Epithelial cell of esophagus (primary cell): Measurements from ENCODE around the gene CXorf51B.
"Not testable (repeated sequence)": the region's sequence is repeated elsewhere in the genome, so short reads cannot be mapped to it uniquely, and the experiment has no call there.

Source experiments
- DNase-seq: peaks from one replicate; pipeline ENCODE4 v3.0.0; 2010; ENCODE audit warnings: low read depth
- H3K4me3 ChIP-seq: 2 replicates; pipeline ENCODE4 v1.5.1; 2011; ENCODE audit warnings: mild to moderate bottlenecking, low read length, control low read depth
- CTCF ChIP-seq: IDR thresholded peaks from 2 replicates; pipeline ENCODE4 v1.5.1; 2011; ENCODE audit warnings: low read depth, mild to moderate bottlenecking, low read length, control low read depth, inconsistent platforms; ENCODE audit not compliant: insufficient read depth; ENCODE audit errors: missing control alignments

The CXorf51B gene

DNA sequence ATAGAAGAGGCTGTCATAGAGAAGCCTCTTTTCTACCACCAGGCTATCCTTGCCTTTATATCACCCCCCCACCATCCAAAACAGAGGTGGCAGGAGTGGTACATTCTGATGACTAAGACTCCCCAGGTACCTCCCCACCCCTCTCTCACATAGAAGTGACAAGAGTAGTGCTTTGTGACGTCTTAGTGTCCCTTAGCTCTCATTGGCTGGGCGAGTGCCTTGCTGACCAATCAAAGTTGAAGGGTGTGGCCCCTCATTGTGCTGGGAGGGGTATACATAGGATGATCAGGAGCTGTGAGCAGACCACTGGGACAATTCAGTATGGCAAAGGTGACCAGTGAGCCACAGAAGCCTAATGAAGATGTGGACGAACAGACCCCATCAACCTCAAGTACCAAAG is at the start of gene CXorf51B:
TSS of gene CXorf51B (plus strand) at position 301 of the 400 bp plus-strand sequence. CDS start at position 322, 21 bp downstream.
- H3K4me3 ChIP-seq, DNase-seq: not testable (repeated sequence)

- not testable (repeated sequence) for DNase-seq, H3K4me3 ChIP-seq
Observed at GRCh38 chrX:146814644-146815043, 5.1 kb downstream of the CXorf51B start, which contains the start of gene CXorf51A. TSS of gene CXorf51A (minus strand) at chrX:146814744. CDS start at chrX:146814723, 21 bp downstream.

- TF ChIP-seq CTCF: no peak
- DNase-seq: no peak
Observed at GRCh38 chrX:146831994-146832393, 22.4 kb downstream of the CXorf51B start.

DNA sequence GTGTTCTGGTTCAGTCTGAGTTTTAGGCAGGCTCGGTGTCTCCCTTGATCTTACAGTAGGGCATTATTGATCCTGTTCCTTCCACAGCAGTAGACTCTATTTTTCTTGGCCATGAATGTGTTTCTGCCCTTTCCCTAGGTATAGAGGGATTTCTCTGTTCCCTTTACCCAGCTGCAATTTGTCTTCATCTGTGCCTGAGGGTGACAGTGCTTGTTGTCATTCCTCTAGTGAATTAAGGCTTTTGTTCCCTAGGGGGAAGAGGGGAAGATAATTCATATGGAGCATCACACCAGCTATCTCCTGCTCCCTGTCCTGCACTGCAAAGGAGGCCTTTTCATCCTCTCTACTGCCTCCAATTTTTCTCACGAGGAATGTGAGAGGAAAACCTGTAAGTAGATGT is 44.7 kb downstream of the CXorf51B start:
- no peak for TF ChIP-seq CTCF
- no peak overlapping the region for H3K4me3 ChIP-seq
- no peak for DNase-seq

More at GRCh38 chrX:146831994-146832393, 22.4 kb downstream of the CXorf51B start:
- no peak overlapping the region for H3K4me3 ChIP-seq
